ENCODE data around the gene SPO11. TPM values are rescaled to one million over a fixed set of nuclear protein-coding genes. Genes with fewer than 3 reads are reported as not detected.

SPO11 gene
- total and polyA plus RNA-seq, 9 of the 15 experiments (the other 6 are each of a cell fraction or from before 2014, with no cell fraction given) = not detected

GRCh38 chr20:57335392-57335791 is 5.8 kb downstream of the SPO11 start:
- H3K4me2 ChIP-seq (ENCODE audit: insufficient read depth, low read length) = no peak overlapping the region
- H3K4me3 ChIP-seq = no peak overlapping the region
- intact Hi-C loops (cut with micrococcal nuclease) = no loop called here
- no peaks in the 10 kb centered on the region for H3K9me3 ChIP-seq (replicated peaks; ENCODE audit: control insufficient read depth, insufficient read depth, low read depth, low read length)
- DNase-seq (ENCODE audit: extremely low read depth in 1 of 4, low spot score in 3 of 4) (no peak), FAIRE-seq (no peak), ATAC-seq (peak; percentile 62; the same call in 2 of the 3 replicates)
- H3K27ac ChIP-seq (ENCODE audit: extremely low read depth, low read depth, low read length) = no peak overlapping the region
- ChIA-PET CTCF (ENCODE audit: low intra/inter-chr PET ratio) (no interaction called here), POLR2A (interaction anchor here (0.7 kb wide), 1 partner anchor 14 kb away, joined by 3 read pairs; no protein-coding TSS in a partner anchor)
- no peaks in the 10 kb centered on the region for H4K20me1 ChIP-seq (replicated peaks; ENCODE audit: control insufficient read depth, insufficient read depth, low read length)
- H3K9me1 ChIP-seq (ENCODE audit: control insufficient read depth, insufficient read depth, low read length) = no peaks in the 10 kb centered on the region
- 0% methylated on average over 2 of the region's 2 CpGs for whole genome bisulfite sequencing (ENCODE audit: insufficient coverage, low coverage, missing lambda C conversion rate)
- H2AFZ ChIP-seq (ENCODE audit: low read depth, low read length) = no peak overlapping the region
- no peaks in the 10 kb centered on the region for H3K79me2 ChIP-seq (ENCODE audit: control insufficient read depth, insufficient read depth, low read length)
- no peak overlapping the region for H3K9ac ChIP-seq (ENCODE audit: insufficient read depth in 1 of 2, low read depth in 2 of 2, low read length in 2 of 2)
- H3K27me3 ChIP-seq (ENCODE audit: control insufficient read depth in 2 of 2, insufficient read depth in 2 of 2, low read length in 2 of 2) = peaks cover 6 to 8% of the 10 kb centered on the region in 2 experiments; a peak in 3 of 5 replicates
- H3K4me1 ChIP-seq (replicated peaks in 1 of 2; ENCODE audit: control insufficient read depth in 2 of 2, insufficient read depth in 2 of 2, low read length in 2 of 2) = no peaks in the 10 kb centered on the region
- no peaks in the 10 kb centered on the region for H3K36me3 ChIP-seq (ENCODE audit: control insufficient read depth, insufficient read depth, low read length)
- in situ Hi-C loops (cut with MboI) = no loop called here
- no TSS peak for BruUV-seq (replicated peaks)
- TF ChIP-seq DIDO1 (tag; IDR thresholded peaks at IDR 0.05; ENCODE audit: low read depth) (no peak), CTCF (IDR thresholded peaks at IDR 0.05 in 2 of 3, conservative IDR thresholded peaks at IDR 0.05 in 1 of 3; ENCODE audit: insufficient read depth in 2 of 3, low read depth in 1 of 3, low read length in 3 of 3) (peak in 1 of 3 experiments; percentile 31; a peak in 2 of 6 replicates), DLX4 (CRISPR knock-in tag; IDR thresholded peaks at IDR 0.05) (no peak), ETV5 (CRISPR knock-in tag; IDR thresholded peaks at IDR 0.05; ENCODE audit: low read depth) (no peak), FOXP1 (CRISPR knock-in tag; IDR thresholded peaks at IDR 0.05) (no peak), CBX1 (IDR thresholded peaks at IDR 0.05; ENCODE audit: low read depth) (no peak), TAF15 (IDR thresholded peaks at IDR 0.05; ENCODE audit: low read depth, low read length) (no peak), RERE (CRISPR knock-in tag; IDR thresholded peaks at IDR 0.05; ENCODE audit: borderline replicate concordance) (no peak), PHB2 (IDR thresholded peaks at IDR 0.05; ENCODE audit: low read depth) (no peak), AFF4 (CRISPR knock-in tag; IDR thresholded peaks at IDR 0.05) (no peak), MAFG (tag; conservative IDR thresholded peaks at IDR 0.05) (no peak)
